Activated CD4-positive, alpha-beta T cell treated with anti-CD3 and anti-CD28 coated beads, Interleukin-2, amount 10 ng/mL, durations not matched to agents 24 days and 14 days (primary cell): ENCODE data around the gene ADAMTS6. TPM values are rescaled to one million over a fixed set of nuclear protein-coding genes. Genes with fewer than 3 reads are reported as not detected.

ENCODE experiments used
- DNase-seq: peaks from one replicate; pipeline ENCODE4 v3.0.0; 2022
- H3K27ac Mint-ChIP-seq: one replicate; pipeline ENCODE4 v1.8.0; 2022; ENCODE audit warnings: mild to moderate bottlenecking, mixed read lengths
- H3K27me3 Mint-ChIP-seq: one replicate; pipeline ENCODE4 v1.8.0; 2022; ENCODE audit warnings: mixed read lengths
- H3K36me3 Mint-ChIP-seq: one replicate; pipeline ENCODE4 v1.8.0; 2022; ENCODE audit warnings: low read depth, mild to moderate bottlenecking, mixed read lengths
- H3K4me1 Mint-ChIP-seq: one replicate; pipeline ENCODE4 v1.8.0; 2021; ENCODE audit warnings: mixed read lengths
- H3K4me3 Mint-ChIP-seq: one replicate; pipeline ENCODE4 v1.8.0; 2022; ENCODE audit warnings: mild to moderate bottlenecking, moderate library complexity, mixed read lengths
- H3K9me3 Mint-ChIP-seq: one replicate; pipeline ENCODE4 v1.8.0; 2021; ENCODE audit warnings: mixed read lengths
- intact Hi-C: fragments of 100-400 bp; cut with micrococcal nuclease; formaldehyde crosslinking; loops from one replicate; pipeline ENCODE4 v1.15.1; 2023
- total RNA-seq: library from RNA; stranded (reverse); gene quantifications from 2 replicates; pipeline ENCODE4 v1.2.3, GENCODE V29; 2022

The ADAMTS6 gene
- total RNA-seq, 1 donor from 2014 or later, result 0.89 TPM

DNA sequence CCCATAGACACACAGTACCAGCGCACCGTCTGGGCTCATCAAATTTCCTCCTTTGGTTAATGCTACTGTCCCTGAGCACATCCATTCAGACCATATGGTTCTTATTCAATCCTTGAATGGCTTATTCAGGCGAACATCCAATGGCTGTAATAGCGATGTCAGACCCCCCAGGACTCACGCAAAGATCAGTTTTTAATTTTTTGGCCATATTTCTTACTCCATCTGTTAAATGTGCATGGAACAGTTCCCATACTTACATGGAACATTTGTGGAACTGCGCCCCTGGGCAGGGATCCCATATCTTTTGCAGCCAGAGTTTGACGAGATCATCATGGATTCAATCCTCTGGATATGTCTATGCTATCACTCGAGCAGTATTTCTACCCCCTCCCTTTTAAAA is 213.2 kb downstream of the ADAMTS6 start:
- Mint-ChIP-seq H3K36me3 (no peaks in the 10 kb centered on the region), H3K9me3 (no peaks in the 10 kb centered on the region), H3K4me1 (no peaks in the 10 kb centered on the region), H3K27me3 (peaks cover 4% of the 10 kb centered on the region), H3K4me3 (no peak overlapping the region), H3K27ac (no peak overlapping the region)
- no peak for DNase-seq
- intact Hi-C loops, result no loop called here

DNA sequence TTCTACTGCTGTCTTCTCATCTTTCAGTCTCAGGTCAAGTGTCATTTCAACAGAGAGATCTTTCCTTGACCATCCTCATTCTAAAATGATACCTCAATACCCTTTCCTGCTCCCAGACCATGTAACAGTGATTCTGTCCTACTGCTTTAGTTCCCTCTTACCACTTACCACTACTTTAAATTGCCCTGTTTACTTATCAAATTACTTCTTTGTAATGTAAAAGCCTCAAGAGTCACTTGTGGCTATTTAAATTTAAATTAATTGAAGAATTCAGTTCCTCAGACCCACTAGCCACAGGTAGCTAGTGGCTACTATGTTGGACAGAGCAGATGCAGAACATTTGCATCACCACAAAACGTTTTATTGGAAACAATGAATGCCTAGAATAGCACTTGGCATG is 217.3 kb downstream of the ADAMTS6 start:
- H3K36me3 Mint-ChIP-seq, result no peaks in the 10 kb centered on the region
- intact Hi-C loops, result no loop called here
- no peaks in the 10 kb centered on the region for H3K9me3 Mint-ChIP-seq
- peaks cover 4% of the 10 kb centered on the region for H3K27me3 Mint-ChIP-seq
- H3K4me1 Mint-ChIP-seq, result no peaks in the 10 kb centered on the region
- no peak overlapping the region for H3K27ac Mint-ChIP-seq
- H3K4me3 Mint-ChIP-seq, result no peak overlapping the region
- DNase-seq, result no peak

- DNase-seq, result no peak
- Mint-ChIP-seq H3K36me3 (no peaks in the 10 kb centered on the region), H3K27ac (no peak overlapping the region), H3K27me3 (peaks cover 4% of the 10 kb centered on the region), H3K4me1 (no peaks in the 10 kb centered on the region), H3K4me3 (no peak overlapping the region), H3K9me3 (no peaks in the 10 kb centered on the region)
- intact Hi-C loops, result no loop called here
Observed at GRCh38 chr5:65263321-65263720, 218.4 kb downstream of the ADAMTS6 start.

- no peak for DNase-seq
- Mint-ChIP-seq H3K27me3 (peaks cover 4% of the 10 kb centered on the region), H3K4me3 (no peak overlapping the region), H3K27ac (no peak overlapping the region), H3K4me1 (no peaks in the 10 kb centered on the region), H3K36me3 (no peaks in the 10 kb centered on the region), H3K9me3 (no peaks in the 10 kb centered on the region)
- intact Hi-C loops, result no loop called here
Observed at GRCh38 chr5:65262649-65263059, 219.1 kb downstream of the ADAMTS6 start.

- intact Hi-C loops, result no loop called here
Observed at GRCh38 chr5:65262096-65262495, 219.6 kb downstream of the ADAMTS6 start.

DNA sequence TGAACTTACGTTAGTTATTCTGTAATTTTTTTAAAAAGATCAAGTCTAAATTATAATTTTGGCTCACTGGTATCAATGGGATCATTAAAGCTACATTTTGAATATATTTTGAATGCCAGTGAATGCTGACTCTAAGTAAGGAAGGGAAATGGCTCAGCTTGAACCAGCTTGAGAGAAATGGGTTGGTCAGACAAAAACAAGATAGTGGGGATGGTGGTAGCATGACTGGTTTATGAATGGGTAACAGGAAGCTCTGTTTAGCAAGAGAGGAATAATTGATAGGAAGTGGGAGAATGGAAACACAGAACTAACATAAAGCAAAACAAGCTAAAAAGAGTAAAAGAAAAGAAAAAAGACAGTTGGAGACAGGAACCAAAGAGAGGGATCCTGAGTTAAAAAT is 220.2 kb downstream of the ADAMTS6 start:
- intact Hi-C loops, result no loop called here
- Mint-ChIP-seq H3K4me1 (no peaks in the 10 kb centered on the region), H3K9me3 (no peaks in the 10 kb centered on the region), H3K4me3 (no peak overlapping the region), H3K27ac (no peak overlapping the region), H3K36me3 (no peaks in the 10 kb centered on the region), H3K27me3 (peaks cover 4% of the 10 kb centered on the region)
- DNase-seq, result no peak

More at GRCh38 chr5:65262096-65262495, 219.6 kb downstream of the ADAMTS6 start:
- Mint-ChIP-seq H3K4me1 (no peaks in the 10 kb centered on the region), H3K4me3 (no peak overlapping the region), H3K9me3 (no peaks in the 10 kb centered on the region), H3K27ac (no peak overlapping the region), H3K27me3 (peaks cover 4% of the 10 kb centered on the region), H3K36me3 (no peaks in the 10 kb centered on the region)
- DNase-seq, result no peak

GRCh38 chr5:65255294-65255693 is 226.4 kb downstream of the ADAMTS6 start:
- no peak overlapping the region for H3K27ac Mint-ChIP-seq
- no peaks in the 10 kb centered on the region for H3K36me3 Mint-ChIP-seq
- intact Hi-C loops, result no loop called here
- H3K27me3 Mint-ChIP-seq, result no peaks in the 10 kb centered on the region
- no peak for DNase-seq
- no peak overlapping the region for H3K4me3 Mint-ChIP-seq
- no peaks in the 10 kb centered on the region for H3K4me1 Mint-ChIP-seq
- no peaks in the 10 kb centered on the region for H3K9me3 Mint-ChIP-seq

DNA sequence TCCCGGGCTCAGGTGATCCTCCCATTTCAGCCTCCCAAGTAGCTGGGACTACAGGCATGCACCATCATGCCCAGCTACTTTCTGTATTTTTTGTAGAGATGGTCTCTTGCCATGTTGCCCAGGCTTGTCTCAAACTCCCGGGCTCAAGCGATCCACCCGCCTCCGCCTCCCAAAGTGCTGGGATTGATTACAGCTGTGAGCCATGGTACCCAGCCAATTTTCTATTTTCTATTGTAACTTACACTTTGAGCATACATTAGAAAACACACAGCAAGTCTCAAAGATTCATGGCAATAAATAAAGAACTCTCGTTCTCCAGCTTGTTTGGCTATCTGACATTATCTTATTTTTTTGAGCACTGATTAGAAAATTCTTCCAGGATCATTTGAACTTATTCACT is 228.7 kb downstream of the ADAMTS6 start:
- Mint-ChIP-seq H3K36me3 (no peaks in the 10 kb centered on the region), H3K27me3 (no peaks in the 10 kb centered on the region), H3K4me1 (no peaks in the 10 kb centered on the region), H3K9me3 (no peaks in the 10 kb centered on the region), H3K27ac (no peak overlapping the region), H3K4me3 (no peak overlapping the region)
- DNase-seq, result no peak
- intact Hi-C loops, result no loop called here

DNA sequence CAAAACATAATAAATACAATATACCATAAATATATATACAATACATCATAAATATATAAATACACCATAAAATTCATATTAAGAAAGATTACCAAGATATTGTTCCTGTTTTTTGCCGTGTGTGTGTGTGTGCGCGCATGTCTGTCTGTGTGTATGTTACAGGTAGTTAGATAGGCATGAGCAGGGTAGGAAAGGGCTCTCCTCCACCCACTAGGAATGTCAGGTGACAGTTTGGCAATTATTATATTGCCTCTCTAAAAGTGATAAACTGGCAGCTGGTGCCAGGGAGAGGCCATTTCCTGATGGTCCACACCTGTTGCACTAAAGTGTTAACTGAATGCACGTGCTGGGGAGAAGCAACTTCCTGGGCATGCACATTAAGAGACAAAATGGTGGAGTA is 232.8 kb downstream of the ADAMTS6 start:
- no peak overlapping the region for H3K4me3 Mint-ChIP-seq
- DNase-seq, result no peak
- no peaks in the 10 kb centered on the region for H3K9me3 Mint-ChIP-seq
- H3K27me3 Mint-ChIP-seq, result no peaks in the 10 kb centered on the region
- no peak overlapping the region for H3K27ac Mint-ChIP-seq
- intact Hi-C loops, result no loop called here
- H3K36me3 Mint-ChIP-seq, result no peaks in the 10 kb centered on the region
- no peaks in the 10 kb centered on the region for H3K4me1 Mint-ChIP-seq

GRCh38 chr5:65247594-65247993 is 234.1 kb downstream of the ADAMTS6 start:
- H3K9me3 Mint-ChIP-seq, result no peaks in the 10 kb centered on the region
- no peak for DNase-seq
- no peak overlapping the region for H3K4me3 Mint-ChIP-seq
- H3K4me1 Mint-ChIP-seq, result no peaks in the 10 kb centered on the region
- no peaks in the 10 kb centered on the region for H3K27me3 Mint-ChIP-seq
- intact Hi-C loops, result no loop called here
- H3K36me3 Mint-ChIP-seq, result no peaks in the 10 kb centered on the region
- H3K27ac Mint-ChIP-seq, result no peak overlapping the region

- Mint-ChIP-seq H3K36me3 (no peaks in the 10 kb centered on the region), H3K27ac (no peak overlapping the region), H3K9me3 (no peaks in the 10 kb centered on the region), H3K4me1 (no peaks in the 10 kb centered on the region), H3K27me3 (no peaks in the 10 kb centered on the region), H3K4me3 (no peak overlapping the region)
- DNase-seq, result no peak
- intact Hi-C loops, result no loop called here
Observed at GRCh38 chr5:65246741-65247140, 235.0 kb downstream of the ADAMTS6 start.

DNA sequence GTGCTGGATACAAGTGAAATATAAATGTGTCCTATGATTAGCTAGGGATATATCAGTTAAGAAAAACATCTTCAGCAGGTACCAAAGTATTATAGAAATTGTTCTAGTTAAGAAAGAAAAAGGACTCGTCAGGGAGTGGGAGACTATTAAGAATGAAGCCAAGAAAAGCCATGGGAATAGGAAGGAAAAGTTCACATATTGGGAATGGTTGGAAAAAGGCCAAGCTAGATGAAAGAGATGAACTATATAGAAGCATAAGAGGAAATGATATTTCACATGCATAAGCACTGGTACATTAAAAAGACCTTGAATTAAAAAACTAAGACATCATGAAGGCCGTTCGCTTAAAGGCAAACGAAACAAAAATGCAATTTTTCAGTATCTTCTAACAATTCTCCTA is 237.7 kb downstream of the ADAMTS6 start:
- H3K4me1 Mint-ChIP-seq, result no peaks in the 10 kb centered on the region
- no peaks in the 10 kb centered on the region for H3K36me3 Mint-ChIP-seq
- DNase-seq, result no peak
- no peaks in the 10 kb centered on the region for H3K27me3 Mint-ChIP-seq
- intact Hi-C loops, result no loop called here
- no peak overlapping the region for H3K4me3 Mint-ChIP-seq
- no peak overlapping the region for H3K27ac Mint-ChIP-seq
- no peaks in the 10 kb centered on the region for H3K9me3 Mint-ChIP-seq

DNA sequence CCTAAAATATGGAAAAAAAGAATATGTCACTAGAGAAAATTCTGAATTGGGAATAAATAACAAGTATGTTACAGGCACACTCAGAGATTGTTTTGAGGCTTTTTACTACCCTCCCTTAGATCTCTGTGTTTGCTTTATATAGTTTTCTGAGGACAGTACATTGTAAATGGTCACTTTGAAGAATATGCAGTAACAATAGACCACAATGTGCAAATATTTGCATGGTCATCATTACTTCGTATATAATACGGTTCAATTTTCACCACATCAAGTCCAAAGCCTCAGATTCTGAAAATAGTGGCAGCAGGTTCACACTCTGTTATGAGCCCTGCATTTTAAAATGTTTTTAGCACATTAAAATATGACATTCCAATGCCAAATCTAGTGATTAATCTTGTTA is 238.6 kb downstream of the ADAMTS6 start:
- Mint-ChIP-seq H3K27ac (no peak overlapping the region), H3K4me1 (no peaks in the 10 kb centered on the region), H3K9me3 (no peaks in the 10 kb centered on the region), H3K36me3 (no peaks in the 10 kb centered on the region), H3K27me3 (no peaks in the 10 kb centered on the region), H3K4me3 (no peak overlapping the region)
- intact Hi-C loops, result no loop called here
- no peak for DNase-seq

DNA sequence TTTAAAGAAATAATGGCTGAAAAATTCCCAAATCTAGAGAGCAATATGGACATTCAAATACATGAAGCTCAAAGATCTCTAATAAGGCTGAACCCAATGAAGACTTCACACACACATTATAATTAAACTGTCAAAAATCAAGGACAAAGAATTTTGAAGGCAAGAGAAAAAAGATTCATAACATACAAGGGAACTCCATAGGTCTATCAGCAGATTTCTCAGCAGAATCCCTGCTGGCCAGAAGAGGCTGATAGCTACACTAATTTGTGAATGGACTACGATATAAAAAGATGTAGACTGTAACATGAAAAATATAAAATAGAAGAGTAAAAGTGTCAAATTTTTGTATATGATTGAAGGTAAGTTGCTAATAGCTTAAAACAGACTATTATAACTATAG is 251.9 kb downstream of the ADAMTS6 start:
- DNase-seq, result no peak
- H3K27me3 Mint-ChIP-seq, result no peaks in the 10 kb centered on the region
- no peak overlapping the region for H3K4me3 Mint-ChIP-seq
- no peaks in the 10 kb centered on the region for H3K36me3 Mint-ChIP-seq
- intact Hi-C loops, result no loop called here
- H3K27ac Mint-ChIP-seq, result no peak overlapping the region
- H3K9me3 Mint-ChIP-seq, result peaks cover 15% of the 10 kb centered on the region
- no peaks in the 10 kb centered on the region for H3K4me1 Mint-ChIP-seq

GRCh38 chr5:65213921-65214525 is 267.7 kb downstream of the ADAMTS6 start:
- no peak overlapping the region for H3K27ac Mint-ChIP-seq
- H3K36me3 Mint-ChIP-seq, result no peaks in the 10 kb centered on the region
- peaks cover 4% of the 10 kb centered on the region for H3K27me3 Mint-ChIP-seq
- H3K9me3 Mint-ChIP-seq, result no peaks in the 10 kb centered on the region
- no peak for DNase-seq
- no peak overlapping the region for H3K4me3 Mint-ChIP-seq
- intact Hi-C loops, result no loop called here
- no peaks in the 10 kb centered on the region for H3K4me1 Mint-ChIP-seq
